Parathyroid adenoma (tissue), 2 donors: Measurements from ENCODE around the gene SNRPA1.

Experiments used
- H2AFZ ChIP-seq: fragments of 300-600 bp; sonication (generic); one replicate; pipeline ENCODE4 v1.7.0; 2017; ENCODE audit warnings: antibody characterized with exemption, mild to moderate bottlenecking
- H3K27ac ChIP-seq: fragments of 300-600 bp; sonication (generic); one replicate; pipeline ENCODE4 v1.7.0; 2017
- H3K27me3 ChIP-seq: fragments of 300-600 bp; sonication (generic); one replicate; pipeline ENCODE4 v1.7.0; 2017; ENCODE audit warnings: low read length; ENCODE audit not compliant: control insufficient read depth, insufficient read depth
- H3K36me3 ChIP-seq: fragments of 300-600 bp; sonication (generic); one replicate; pipeline ENCODE4 v1.7.0; 2017; ENCODE audit warnings: low read length; ENCODE audit not compliant: control insufficient read depth, insufficient read depth
- H3K4me1 ChIP-seq: fragments of 300-600 bp; sonication (generic); one replicate; pipeline ENCODE4 v1.7.0; 2017; ENCODE audit warnings: control low read depth
- H3K4me2 ChIP-seq: fragments of 300-600 bp; sonication (generic); one replicate; pipeline ENCODE4 v1.7.0; 2017; ENCODE audit warnings: low read length
- H3K4me3 ChIP-seq: fragments of 300-600 bp; sonication (generic); one replicate; pipeline ENCODE4 v1.7.0; 2017; ENCODE audit warnings: low read depth, low read length
- H3K79me2 ChIP-seq: fragments of 300-600 bp; sonication (generic); one replicate; pipeline ENCODE4 v1.7.0; 2017; ENCODE audit warnings: control low read depth
- H3K9ac ChIP-seq: fragments of 300-600 bp; sonication (generic); one replicate; pipeline ENCODE4 v1.7.0; 2017; ENCODE audit warnings: mild to moderate bottlenecking
- H3K9me3 ChIP-seq: fragments of 300-600 bp; sonication (generic); one replicate; pipeline ENCODE4 v1.7.0; 2017; ENCODE audit warnings: low read length; ENCODE audit not compliant: control insufficient read depth
- CTCF ChIP-seq: fragments of 300-600 bp; sonication (generic); IDR thresholded peaks from one replicate; pipeline ENCODE4 v1.7.0; 2017; ENCODE audit warnings: antibody characterized with exemption, mild to moderate bottlenecking
- donor health status: primary hyperparathyroidism.

The SNRPA1 gene

DNA sequence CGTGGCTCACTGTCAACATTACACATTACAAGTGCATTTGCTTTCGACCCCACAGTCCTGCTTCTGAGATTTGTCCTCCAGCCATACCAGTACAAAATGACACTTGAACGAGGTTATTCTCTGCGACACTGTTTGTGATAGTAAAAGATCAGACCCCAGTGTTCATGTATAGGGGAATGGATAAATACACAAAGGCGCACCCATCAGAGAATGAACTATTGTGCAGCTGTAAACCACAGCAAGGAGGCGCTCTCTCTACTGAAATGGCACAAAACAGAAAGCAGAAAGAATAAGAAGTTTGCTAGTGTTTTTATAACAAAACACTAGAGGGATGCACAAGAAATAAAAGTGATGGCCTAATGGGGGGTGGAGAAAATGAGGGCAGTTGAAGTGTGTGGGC is 38.3 kb downstream of the SNRPA1 start:
- Histone ChIP-seq H3K4me2 (no peak overlapping the region), H3K36me3 (no peaks in the 10 kb centered on the region), H3K4me3 (no peak overlapping the region), H3K27ac (no peak overlapping the region), H2AFZ (no peak overlapping the region), H3K9me3 (no peaks in the 10 kb centered on the region), H3K79me2 (no peaks in the 10 kb centered on the region), H3K4me1 (no peaks in the 10 kb centered on the region), H3K9ac (no peak overlapping the region), H3K27me3 (no peaks in the 10 kb centered on the region)
- no peak for TF ChIP-seq CTCF

GRCh38 chr15:101255615-101256241 is 39.3 kb downstream of the SNRPA1 start:
- no peaks in the 10 kb centered on the region for H3K4me1 ChIP-seq
- H3K36me3 ChIP-seq = no peaks in the 10 kb centered on the region
- no peak overlapping the region for H3K4me2 ChIP-seq
- no peaks in the 10 kb centered on the region for H3K79me2 ChIP-seq
- no peak overlapping the region for H3K9ac ChIP-seq
- no peak for TF ChIP-seq CTCF
- H3K27me3 ChIP-seq = no peaks in the 10 kb centered on the region
- H3K27ac ChIP-seq = no peak overlapping the region
- no peak overlapping the region for H3K4me3 ChIP-seq
- no peak overlapping the region for H2AFZ ChIP-seq
- H3K9me3 ChIP-seq = no peaks in the 10 kb centered on the region

DNA sequence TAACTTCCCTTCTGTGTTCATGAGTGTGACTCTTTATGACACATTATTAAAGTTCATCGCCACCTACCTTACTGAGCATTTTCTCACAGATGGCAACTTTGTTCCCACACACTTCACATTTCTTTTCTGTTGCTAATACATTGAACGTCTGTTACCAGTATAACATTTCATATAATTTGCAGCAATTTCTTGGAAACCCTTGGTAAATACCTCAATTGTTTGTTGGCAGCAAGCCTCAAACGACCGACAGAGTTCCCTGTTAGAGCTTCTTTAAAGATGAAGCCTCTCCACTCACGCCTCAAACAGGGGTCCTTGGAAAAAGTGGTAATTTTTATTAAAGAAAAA is 40.0 kb downstream of the SNRPA1 start:
- Histone ChIP-seq H3K79me2 (peaks cover 5% of the 10 kb centered on the region), H3K27me3 (no peaks in the 10 kb centered on the region), H3K9me3 (no peaks in the 10 kb centered on the region), H3K4me1 (peaks cover 2% of the 10 kb centered on the region), H3K4me2 (no peak overlapping the region), H3K27ac (no peak overlapping the region), H2AFZ (no peak overlapping the region), H3K36me3 (no peaks in the 10 kb centered on the region), H3K9ac (no peak overlapping the region), H3K4me3 (no peak overlapping the region)
- no peak for TF ChIP-seq CTCF

GRCh38 chr15:101254157-101255050 is 40.6 kb downstream of the SNRPA1 start:
- Histone ChIP-seq H3K36me3 (no peaks in the 10 kb centered on the region), H3K9ac (no peak overlapping the region), H2AFZ (no peak overlapping the region), H3K27ac (no peak overlapping the region), H3K27me3 (no peaks in the 10 kb centered on the region), H3K4me1 (peaks cover 4% of the 10 kb centered on the region), H3K9me3 (no peaks in the 10 kb centered on the region), H3K4me2 (no peak overlapping the region), H3K4me3 (no peak overlapping the region), H3K79me2 (peaks cover 10% of the 10 kb centered on the region)
- TF ChIP-seq CTCF = no peak
